ENCODE results near the gene VIPR1.

DNA sequence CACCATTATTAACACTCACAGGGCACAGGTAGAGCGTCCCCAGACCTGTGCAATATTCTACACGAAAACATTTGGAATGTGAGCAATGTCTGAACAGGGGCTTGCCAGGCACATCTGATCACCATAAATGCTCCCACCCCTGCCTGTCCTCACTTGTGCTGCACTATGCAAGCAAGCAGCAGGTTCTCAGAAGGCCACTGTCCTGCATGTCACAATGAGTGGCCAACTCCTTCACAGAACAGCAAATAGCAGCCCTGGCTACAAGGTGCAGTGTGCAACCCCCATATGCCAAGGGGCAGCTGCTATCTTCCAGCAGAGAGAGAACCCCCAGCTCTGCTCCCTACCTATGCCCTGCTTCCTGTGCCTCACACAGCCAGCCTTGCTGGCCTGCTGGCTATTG, 46.7 kb downstream of the VIPR1 start:
- TF ChIP-seq, protein P1, sequence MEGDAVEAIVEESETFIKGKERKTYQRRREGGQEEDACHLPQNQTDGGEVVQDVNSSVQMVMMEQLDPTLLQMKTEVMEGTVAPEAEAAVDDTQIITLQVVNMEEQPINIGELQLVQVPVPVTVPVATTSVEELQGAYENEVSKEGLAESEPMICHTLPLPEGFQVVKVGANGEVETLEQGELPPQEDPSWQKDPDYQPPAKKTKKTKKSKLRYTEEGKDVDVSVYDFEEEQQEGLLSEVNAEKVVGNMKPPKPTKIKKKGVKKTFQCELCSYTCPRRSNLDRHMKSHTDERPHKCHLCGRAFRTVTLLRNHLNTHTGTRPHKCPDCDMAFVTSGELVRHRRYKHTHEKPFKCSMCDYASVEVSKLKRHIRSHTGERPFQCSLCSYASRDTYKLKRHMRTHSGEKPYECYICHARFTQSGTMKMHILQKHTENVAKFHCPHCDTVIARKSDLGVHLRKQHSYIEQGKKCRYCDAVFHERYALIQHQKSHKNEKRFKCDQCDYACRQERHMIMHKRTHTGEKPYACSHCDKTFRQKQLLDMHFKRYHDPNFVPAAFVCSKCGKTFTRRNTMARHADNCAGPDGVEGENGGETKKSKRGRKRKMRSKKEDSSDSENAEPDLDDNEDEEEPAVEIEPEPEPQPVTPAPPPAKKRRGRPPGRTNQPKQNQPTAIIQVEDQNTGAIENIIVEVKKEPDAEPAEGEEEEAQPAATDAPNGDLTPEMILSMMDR (IDR thresholded peaks at IDR 0.05; ENCODE audit: insufficient read depth, low read length), result no peak
- TF ChIP-seq, protein P2, sequence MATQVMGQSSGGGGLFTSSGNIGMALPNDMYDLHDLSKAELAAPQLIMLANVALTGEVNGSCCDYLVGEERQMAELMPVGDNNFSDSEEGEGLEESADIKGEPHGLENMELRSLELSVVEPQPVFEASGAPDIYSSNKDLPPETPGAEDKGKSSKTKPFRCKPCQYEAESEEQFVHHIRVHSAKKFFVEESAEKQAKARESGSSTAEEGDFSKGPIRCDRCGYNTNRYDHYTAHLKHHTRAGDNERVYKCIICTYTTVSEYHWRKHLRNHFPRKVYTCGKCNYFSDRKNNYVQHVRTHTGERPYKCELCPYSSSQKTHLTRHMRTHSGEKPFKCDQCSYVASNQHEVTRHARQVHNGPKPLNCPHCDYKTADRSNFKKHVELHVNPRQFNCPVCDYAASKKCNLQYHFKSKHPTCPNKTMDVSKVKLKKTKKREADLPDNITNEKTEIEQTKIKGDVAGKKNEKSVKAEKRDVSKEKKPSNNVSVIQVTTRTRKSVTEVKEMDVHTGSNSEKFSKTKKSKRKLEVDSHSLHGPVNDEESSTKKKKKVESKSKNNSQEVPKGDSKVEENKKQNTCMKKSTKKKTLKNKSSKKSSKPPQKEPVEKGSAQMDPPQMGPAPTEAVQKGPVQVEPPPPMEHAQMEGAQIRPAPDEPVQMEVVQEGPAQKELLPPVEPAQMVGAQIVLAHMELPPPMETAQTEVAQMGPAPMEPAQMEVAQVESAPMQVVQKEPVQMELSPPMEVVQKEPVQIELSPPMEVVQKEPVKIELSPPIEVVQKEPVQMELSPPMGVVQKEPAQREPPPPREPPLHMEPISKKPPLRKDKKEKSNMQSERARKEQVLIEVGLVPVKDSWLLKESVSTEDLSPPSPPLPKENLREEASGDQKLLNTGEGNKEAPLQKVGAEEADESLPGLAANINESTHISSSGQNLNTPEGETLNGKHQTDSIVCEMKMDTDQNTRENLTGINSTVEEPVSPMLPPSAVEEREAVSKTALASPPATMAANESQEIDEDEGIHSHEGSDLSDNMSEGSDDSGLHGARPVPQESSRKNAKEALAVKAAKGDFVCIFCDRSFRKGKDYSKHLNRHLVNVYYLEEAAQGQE (IDR thresholded peaks at IDR 0.05; ENCODE audit: insufficient replicate concordance, low read depth), result no peak
